ENCODE measurements around the gene C1GALT1. TPM values are rescaled to one million over a fixed set of nuclear protein-coding genes. Genes with fewer than 3 reads are reported as not detected.

The C1GALT1 gene
- total RNA-seq, 1 donor from 2014 or later: 37.6 TPM

DNA sequence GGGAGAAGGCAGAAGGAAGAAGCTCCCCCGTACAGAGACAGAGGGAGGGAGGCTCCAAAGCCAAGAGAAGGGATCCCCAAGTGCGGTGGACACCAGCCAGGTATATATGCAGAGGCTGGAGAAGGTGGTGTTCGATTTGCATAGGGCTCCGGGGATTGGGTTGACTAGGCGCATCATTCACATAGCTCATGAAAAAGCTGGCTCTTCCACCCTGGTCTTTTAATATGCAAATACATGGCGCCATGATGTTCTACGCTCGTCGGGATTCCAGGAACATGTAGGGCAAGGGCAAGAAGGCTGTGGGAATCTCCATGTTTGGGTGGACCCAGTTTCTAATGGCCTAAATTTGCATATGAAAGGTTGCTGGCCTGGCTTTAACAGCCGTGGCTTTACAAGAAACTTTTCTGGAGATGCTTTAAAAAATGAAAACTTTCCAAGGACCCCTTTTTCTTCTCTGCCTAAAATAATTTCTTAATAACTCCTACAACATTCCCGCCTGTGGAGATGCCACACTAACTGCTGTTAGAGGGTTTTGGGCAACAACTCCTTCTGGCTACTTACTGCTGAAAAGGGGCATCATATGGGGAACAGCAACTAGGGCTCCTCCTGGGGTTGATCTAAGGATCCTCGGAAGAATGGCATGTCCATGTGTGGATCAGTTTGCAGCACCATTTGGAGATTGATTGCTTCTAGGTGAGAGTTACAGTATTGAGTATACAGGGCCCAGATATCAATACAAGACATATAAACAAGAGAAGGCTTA lies 28.3 kb downstream of the C1GALT1 start:
- no peak overlapping the region for H3K27ac Mint-ChIP-seq
- no peaks in the 10 kb centered on the region for H3K27me3 Mint-ChIP-seq (ENCODE audit: low read depth)
- H3K4me3 Mint-ChIP-seq (ENCODE audit: low read depth): no peak overlapping the region
- DNase-seq (ENCODE audit: low spot score): no peak
- H3K36me3 Mint-ChIP-seq (ENCODE audit: low read depth): peaks cover 62% of the 10 kb centered on the region
- H3K4me1 Mint-ChIP-seq (ENCODE audit: low read depth): peaks cover 13% of the 10 kb centered on the region
- intact Hi-C loops (cut with micrococcal nuclease): no loop called here
- peaks cover 7% of the 10 kb centered on the region for H3K9me3 Mint-ChIP-seq

DNA sequence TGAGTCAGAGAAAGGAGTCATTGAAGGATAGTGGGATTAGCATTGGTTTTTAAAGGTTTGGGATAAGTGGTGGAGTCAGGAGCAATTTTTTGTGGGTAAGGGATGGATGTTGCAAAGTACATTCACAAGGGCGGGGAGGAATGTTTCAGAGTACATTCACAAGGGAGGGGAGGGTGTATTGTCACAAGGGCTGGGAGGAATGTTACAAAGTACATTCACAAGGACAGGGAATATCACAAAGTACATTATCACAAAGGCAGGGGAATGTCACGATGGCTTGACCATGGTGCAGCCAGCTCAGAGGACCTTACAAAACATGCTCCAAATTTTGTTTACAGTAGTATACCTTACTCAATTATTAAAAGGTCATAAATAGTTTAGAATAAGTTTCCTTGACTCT lies 30.3 kb downstream of the C1GALT1 start:
- peaks cover 68% of the 10 kb centered on the region for H3K36me3 Mint-ChIP-seq (ENCODE audit: low read depth)
- DNase-seq (ENCODE audit: low spot score): no peak
- H3K27me3 Mint-ChIP-seq (ENCODE audit: low read depth): no peaks in the 10 kb centered on the region
- peaks cover 4% of the 10 kb centered on the region for H3K4me1 Mint-ChIP-seq (ENCODE audit: low read depth)
- intact Hi-C loops (cut with micrococcal nuclease): no loop called here
- H3K9me3 Mint-ChIP-seq: no peaks in the 10 kb centered on the region
- H3K27ac Mint-ChIP-seq: no peak overlapping the region
- H3K4me3 Mint-ChIP-seq (ENCODE audit: low read depth): no peak overlapping the region

DNA sequence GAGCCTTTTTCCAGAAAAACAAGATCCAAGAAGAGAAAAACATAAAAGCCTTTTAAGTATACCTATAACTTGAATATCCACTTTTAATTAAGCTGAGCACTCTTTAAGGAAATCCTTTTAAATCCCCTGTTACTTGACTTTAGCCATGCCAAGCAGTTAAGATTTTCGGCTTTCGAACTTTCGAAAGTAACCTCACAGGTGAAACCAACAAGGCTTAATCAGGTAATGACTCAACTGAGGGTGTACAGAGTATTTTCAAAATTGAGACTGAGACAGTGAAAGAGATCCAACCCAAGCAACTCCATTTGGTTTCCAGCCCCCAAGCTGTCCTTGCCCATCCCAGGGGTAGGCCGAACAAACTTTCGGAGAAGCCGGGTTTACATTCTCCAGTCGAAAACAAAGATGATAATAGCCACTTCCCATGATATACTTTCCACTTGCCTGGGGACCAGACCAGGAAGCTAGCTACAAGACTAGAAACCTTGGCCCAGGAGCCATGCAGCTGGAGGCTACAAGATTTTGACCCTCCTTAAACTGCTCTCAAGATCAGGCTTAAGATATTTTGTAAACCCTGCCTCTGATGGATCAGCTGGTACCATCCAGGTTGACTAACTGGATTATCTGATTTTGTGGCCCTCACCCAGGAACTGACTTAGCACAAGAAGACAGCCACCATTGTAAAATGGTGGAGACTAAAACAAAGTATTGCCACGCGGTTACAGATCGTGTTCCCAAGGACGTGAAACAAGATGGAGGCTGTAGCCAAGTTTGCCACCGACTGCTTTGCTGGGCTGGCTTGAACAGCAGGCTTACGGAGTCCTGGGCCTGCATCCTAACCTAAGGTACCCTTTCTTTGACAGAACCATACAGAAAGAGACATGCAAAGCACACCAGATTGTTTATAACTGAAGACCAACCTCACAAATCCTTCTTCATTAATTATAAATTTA lies 32.3 kb downstream of the C1GALT1 start:
- no peak for DNase-seq (ENCODE audit: low spot score)
- Mint-ChIP-seq H3K9me3 (no peaks in the 10 kb centered on the region), H3K27me3 (ENCODE audit: low read depth) (no peaks in the 10 kb centered on the region), H3K4me1 (ENCODE audit: low read depth) (peaks cover 3% of the 10 kb centered on the region), H3K27ac (no peak overlapping the region), H3K4me3 (ENCODE audit: low read depth) (no peak overlapping the region), H3K36me3 (ENCODE audit: low read depth) (peaks cover 73% of the 10 kb centered on the region)
- intact Hi-C loops (cut with micrococcal nuclease): loop anchor here (5.0 kb wide), 1 partner anchor 43 kb away; no protein-coding TSS in a partner anchor

DNA sequence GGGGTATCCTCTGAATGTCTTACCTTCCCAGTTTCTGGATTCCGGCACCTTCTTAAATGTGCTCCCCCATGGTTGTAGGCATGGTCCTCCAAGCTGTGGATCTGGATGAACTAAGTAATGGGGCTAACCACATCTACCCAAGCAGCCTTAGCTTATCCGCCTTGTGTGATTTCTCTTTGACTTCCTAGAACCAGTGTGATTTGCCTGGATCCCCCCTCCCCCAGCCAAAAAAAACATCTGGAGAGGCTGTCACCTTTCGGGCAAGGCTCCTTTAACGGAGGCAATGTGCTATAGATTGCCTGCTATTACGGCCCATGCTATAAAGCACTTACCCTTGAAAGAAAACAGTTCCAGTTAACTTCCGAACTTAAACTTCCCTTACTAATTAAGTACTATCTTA lies 33.9 kb downstream of the C1GALT1 start:
- Mint-ChIP-seq H3K27ac (no peak overlapping the region), H3K27me3 (ENCODE audit: low read depth) (no peaks in the 10 kb centered on the region), H3K36me3 (ENCODE audit: low read depth) (peaks cover 63% of the 10 kb centered on the region), H3K4me3 (ENCODE audit: low read depth) (no peak overlapping the region), H3K4me1 (ENCODE audit: low read depth) (peaks cover 9% of the 10 kb centered on the region), H3K9me3 (no peaks in the 10 kb centered on the region)
- DNase-seq (ENCODE audit: low spot score): no peak
- intact Hi-C loops (cut with micrococcal nuclease): loop anchor here (5.0 kb wide), 1 partner anchor 41 kb away; no protein-coding TSS in a partner anchor

DNA sequence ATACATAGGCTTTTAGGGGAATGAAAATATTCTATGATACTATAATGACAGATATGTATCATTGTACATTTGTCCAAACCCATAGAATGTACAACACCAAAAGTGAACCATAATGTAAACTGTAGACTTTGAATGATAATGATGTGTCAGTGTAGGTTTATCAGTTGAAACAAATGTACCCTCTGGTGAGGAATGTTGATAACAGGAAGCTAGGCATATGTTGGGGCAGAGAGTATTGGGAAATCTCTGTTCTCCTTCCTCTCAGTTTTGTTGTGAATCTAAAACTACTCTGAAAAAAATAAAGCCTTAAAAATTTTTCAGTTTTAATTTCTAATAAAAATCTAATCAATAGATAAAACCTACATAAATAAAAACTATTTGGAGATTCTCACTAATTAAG lies 36.9 kb downstream of the C1GALT1 start:
- DNase-seq (ENCODE audit: low spot score): no peak
- no peak overlapping the region for H3K27ac Mint-ChIP-seq
- peaks cover 21% of the 10 kb centered on the region for H3K4me1 Mint-ChIP-seq (ENCODE audit: low read depth)
- H3K36me3 Mint-ChIP-seq (ENCODE audit: low read depth): peaks cover 68% of the 10 kb centered on the region
- intact Hi-C loops (cut with micrococcal nuclease): loop anchor here (5.0 kb wide), 1 partner anchor 38 kb away; no protein-coding TSS in a partner anchor
- no peaks in the 10 kb centered on the region for H3K9me3 Mint-ChIP-seq
- no peaks in the 10 kb centered on the region for H3K27me3 Mint-ChIP-seq (ENCODE audit: low read depth)
- H3K4me3 Mint-ChIP-seq (ENCODE audit: low read depth): no peak overlapping the region

DNA sequence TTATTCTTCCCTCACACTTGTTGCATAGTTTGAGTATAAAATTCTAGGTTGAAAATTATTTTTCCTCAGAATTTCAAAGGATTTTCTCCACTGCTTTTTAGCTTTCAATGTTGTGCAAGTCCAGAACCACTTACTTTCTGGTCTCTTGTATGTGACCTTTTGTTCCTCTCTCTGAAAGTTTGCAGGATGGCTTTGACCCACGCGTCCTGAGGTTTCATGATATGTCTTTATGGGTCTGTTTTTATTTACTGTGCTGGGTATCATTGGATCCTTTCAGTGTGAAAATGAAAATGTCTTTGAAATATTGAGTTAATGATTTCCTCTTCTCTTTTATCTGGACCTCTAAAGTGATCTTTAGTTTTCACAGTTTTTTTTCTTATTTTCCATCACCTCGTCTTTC lies 38.5 kb downstream of the C1GALT1 start:
- Mint-ChIP-seq H3K4me1 (ENCODE audit: low read depth) (peaks cover 21% of the 10 kb centered on the region), H3K9me3 (peaks cover 9% of the 10 kb centered on the region), H3K36me3 (ENCODE audit: low read depth) (peaks cover 64% of the 10 kb centered on the region), H3K4me3 (ENCODE audit: low read depth) (no peak overlapping the region), H3K27ac (no peak overlapping the region), H3K27me3 (ENCODE audit: low read depth) (no peaks in the 10 kb centered on the region)
- intact Hi-C loops (cut with micrococcal nuclease): no loop called here
- no peak for DNase-seq (ENCODE audit: low spot score)

DNA sequence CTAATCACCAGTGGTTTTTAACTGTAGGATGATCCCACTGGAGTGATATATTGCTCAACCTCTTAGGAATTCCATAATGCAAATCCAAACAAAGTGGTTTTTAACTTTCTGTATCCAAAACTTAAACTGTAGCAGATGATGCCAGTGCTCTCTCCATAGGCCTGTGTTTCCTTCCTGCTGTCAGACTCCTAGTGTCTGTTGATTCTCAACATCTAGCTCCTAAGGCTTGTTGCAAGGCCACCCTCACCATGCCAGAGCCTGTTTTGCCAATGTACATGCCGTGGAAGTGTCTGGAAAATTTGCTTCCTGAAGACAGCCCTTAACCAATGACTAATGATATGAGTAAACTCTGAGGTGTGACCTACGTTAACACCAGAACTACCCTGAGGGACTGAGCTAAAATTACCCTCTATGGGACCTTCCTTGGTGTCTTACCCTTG lies 39.3 kb downstream of the C1GALT1 start:
- peaks cover 21% of the 10 kb centered on the region for H3K4me1 Mint-ChIP-seq (ENCODE audit: low read depth)
- DNase-seq (ENCODE audit: low spot score): no peak
- H3K27me3 Mint-ChIP-seq (ENCODE audit: low read depth): no peaks in the 10 kb centered on the region
- no peak overlapping the region for H3K27ac Mint-ChIP-seq
- intact Hi-C loops (cut with micrococcal nuclease): no loop called here
- H3K4me3 Mint-ChIP-seq (ENCODE audit: low read depth): no peak overlapping the region
- peaks cover 61% of the 10 kb centered on the region for H3K36me3 Mint-ChIP-seq (ENCODE audit: low read depth)
- H3K9me3 Mint-ChIP-seq: peaks cover 9% of the 10 kb centered on the region

DNA sequence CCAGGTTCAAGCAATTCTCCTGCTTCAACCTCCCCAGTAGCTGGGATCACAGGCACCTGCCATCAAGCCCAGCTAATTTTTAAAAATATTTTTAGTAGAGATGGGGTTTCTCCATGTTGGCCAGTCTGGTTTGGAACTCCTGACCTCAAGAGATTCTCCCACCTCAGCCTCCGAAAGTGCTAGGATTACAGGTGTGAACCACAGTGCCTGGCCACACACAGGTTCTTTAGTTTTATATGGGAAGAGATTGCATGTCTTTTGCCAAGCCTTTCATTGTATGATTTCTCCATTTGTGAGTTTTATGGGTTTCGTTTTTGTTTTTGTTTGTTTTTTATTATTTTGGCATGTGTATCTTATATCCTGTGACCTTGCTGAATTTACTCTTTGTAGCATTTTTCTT lies 40.9 kb downstream of the C1GALT1 start:
- no peak overlapping the region for H3K27ac Mint-ChIP-seq
- peaks cover 19% of the 10 kb centered on the region for H3K4me1 Mint-ChIP-seq (ENCODE audit: low read depth)
- no peak for DNase-seq (ENCODE audit: low spot score)
- H3K4me3 Mint-ChIP-seq (ENCODE audit: low read depth): no peak overlapping the region
- H3K27me3 Mint-ChIP-seq (ENCODE audit: low read depth): no peaks in the 10 kb centered on the region
- H3K9me3 Mint-ChIP-seq: peaks cover 9% of the 10 kb centered on the region
- H3K36me3 Mint-ChIP-seq (ENCODE audit: low read depth): peaks cover 52% of the 10 kb centered on the region
- intact Hi-C loops (cut with micrococcal nuclease): no loop called here

DNA sequence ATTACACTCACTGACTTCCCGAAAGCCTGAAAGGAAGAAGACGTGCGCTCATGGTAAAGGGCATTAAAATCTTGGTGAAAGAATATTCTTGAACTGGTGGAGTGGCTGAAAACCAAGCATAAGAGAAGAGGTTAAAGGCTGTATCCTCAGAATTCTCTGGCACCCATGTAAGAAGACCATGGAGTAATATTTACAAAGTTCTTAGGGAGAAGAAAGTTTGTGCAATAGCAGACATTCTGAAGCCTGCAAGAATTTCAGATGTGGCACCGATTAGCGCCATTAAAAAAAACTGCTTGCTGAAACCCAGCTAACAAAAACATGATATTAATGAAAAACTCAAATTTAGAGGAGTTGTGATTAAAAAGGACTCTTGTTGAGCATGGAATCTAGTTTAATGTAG lies 44.1 kb downstream of the C1GALT1 start:
- no peak for DNase-seq (ENCODE audit: low spot score)
- peaks cover 61% of the 10 kb centered on the region for H3K36me3 Mint-ChIP-seq (ENCODE audit: low read depth)
- H3K9me3 Mint-ChIP-seq: peaks cover 22% of the 10 kb centered on the region
- no peak overlapping the region for H3K4me3 Mint-ChIP-seq (ENCODE audit: low read depth)
- no peak overlapping the region for H3K27ac Mint-ChIP-seq
- intact Hi-C loops (cut with micrococcal nuclease): no loop called here
- peaks cover 14% of the 10 kb centered on the region for H3K4me1 Mint-ChIP-seq (ENCODE audit: low read depth)
- no peaks in the 10 kb centered on the region for H3K27me3 Mint-ChIP-seq (ENCODE audit: low read depth)

DNA sequence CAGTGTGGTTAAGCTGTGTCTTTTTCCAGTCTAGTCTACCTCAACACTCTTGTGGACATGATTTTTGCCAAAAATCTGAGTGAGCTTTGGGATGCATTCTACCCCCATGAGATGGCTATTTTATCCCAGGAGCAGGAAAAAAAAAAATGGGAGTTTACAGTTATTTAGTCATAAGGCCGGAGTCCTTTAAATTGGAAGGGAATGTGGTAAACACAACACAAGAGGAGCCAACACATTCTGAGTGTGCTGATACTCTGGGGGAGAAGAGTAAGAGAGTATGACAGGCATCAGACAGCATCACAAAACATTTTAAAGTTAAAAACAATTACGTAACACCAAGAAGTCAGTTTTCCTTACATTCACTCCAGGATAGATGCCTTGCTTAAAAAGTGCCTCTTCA lies 46.1 kb downstream of the C1GALT1 start:
- Mint-ChIP-seq H3K4me1 (ENCODE audit: low read depth) (peaks cover 14% of the 10 kb centered on the region), H3K27me3 (ENCODE audit: low read depth) (no peaks in the 10 kb centered on the region), H3K4me3 (ENCODE audit: low read depth) (no peak overlapping the region), H3K36me3 (ENCODE audit: low read depth) (peaks cover 67% of the 10 kb centered on the region), H3K9me3 (peaks cover 31% of the 10 kb centered on the region), H3K27ac (no peak overlapping the region)
- intact Hi-C loops (cut with micrococcal nuclease): no loop called here
- DNase-seq (ENCODE audit: low spot score): no peak

DNA sequence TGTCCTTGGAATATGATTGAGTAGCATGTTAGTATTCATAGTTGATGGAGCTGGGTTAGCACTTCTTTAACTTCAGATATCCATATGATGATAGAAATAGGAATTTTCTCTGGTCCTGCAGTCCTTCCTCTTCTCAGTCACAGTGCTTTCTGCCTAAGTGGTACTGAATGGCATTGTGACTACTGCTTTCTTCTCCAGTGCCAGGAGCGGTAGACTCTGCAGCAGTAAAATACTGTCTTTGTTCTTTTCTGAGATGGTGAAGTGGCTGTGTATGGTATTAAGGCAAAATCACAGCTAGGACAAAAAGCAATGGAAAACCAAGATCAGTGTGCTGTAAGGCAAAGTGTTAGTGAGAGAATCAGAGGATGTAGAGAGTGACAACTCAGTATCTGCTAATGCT lies 46.6 kb downstream of the C1GALT1 start:
- Mint-ChIP-seq H3K9me3 (peaks cover 31% of the 10 kb centered on the region), H3K36me3 (ENCODE audit: low read depth) (peaks cover 67% of the 10 kb centered on the region), H3K27me3 (ENCODE audit: low read depth) (no peaks in the 10 kb centered on the region), H3K27ac (no peak overlapping the region), H3K4me1 (ENCODE audit: low read depth) (peaks cover 10% of the 10 kb centered on the region), H3K4me3 (ENCODE audit: low read depth) (no peak overlapping the region)
- intact Hi-C loops (cut with micrococcal nuclease): no loop called here
- DNase-seq (ENCODE audit: low spot score): no peak

DNA sequence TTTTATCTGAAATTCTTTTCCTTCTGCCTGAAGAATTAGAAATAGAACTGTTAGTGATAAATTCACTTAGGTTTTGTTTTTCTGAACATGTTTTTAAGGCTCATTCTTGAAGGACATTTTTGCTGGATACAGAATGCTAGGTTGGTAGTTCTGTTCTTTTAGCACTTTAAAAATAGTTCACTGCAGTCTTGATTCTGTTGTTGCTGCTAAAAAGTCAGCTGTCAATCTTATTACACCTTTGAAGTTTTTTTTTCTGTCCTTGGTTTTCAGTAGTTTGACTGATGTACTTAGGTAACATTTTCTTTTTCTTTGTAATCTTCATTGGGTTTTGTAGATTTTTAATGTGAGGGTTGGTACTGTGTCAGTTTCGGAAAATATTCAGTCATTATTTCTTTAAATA lies 48.7 kb downstream of the C1GALT1 start:
- peaks cover 22% of the 10 kb centered on the region for H3K9me3 Mint-ChIP-seq
- no peak overlapping the region for H3K27ac Mint-ChIP-seq
- no peak overlapping the region for H3K4me3 Mint-ChIP-seq (ENCODE audit: low read depth)
- peaks cover 10% of the 10 kb centered on the region for H3K4me1 Mint-ChIP-seq (ENCODE audit: low read depth)
- intact Hi-C loops (cut with micrococcal nuclease): no loop called here
- H3K36me3 Mint-ChIP-seq (ENCODE audit: low read depth): peaks cover 69% of the 10 kb centered on the region
- DNase-seq (ENCODE audit: low spot score): no peak
- H3K27me3 Mint-ChIP-seq (ENCODE audit: low read depth): no peaks in the 10 kb centered on the region

DNA sequence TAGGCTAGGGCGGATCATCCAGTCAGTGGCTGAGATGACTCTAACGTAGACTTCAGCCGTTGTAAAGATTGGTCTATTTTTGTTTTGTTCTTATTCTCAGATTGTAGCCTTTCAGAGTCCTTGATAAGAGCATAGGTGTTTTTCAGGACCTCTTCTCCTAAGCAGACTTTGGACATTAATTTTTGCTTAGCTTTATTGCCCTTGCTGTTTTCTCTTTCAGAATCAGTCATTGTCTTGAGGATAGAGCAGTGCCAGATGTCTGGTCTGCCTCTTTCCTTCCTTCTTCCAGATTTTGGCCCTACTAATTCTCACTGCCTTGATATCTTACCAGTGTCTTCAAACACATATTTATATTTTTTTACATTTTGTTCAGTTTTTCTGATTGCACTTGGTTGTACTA lies 49.5 kb downstream of the C1GALT1 start:
- H3K4me3 Mint-ChIP-seq (ENCODE audit: low read depth): no peak overlapping the region

More for the DNA sequence above, 49.5 kb downstream of the C1GALT1 start:
- Mint-ChIP-seq H3K27me3 (ENCODE audit: low read depth) (no peaks in the 10 kb centered on the region), H3K4me1 (ENCODE audit: low read depth) (peaks cover 10% of the 10 kb centered on the region), H3K27ac (no peak overlapping the region), H3K36me3 (ENCODE audit: low read depth) (peaks cover 69% of the 10 kb centered on the region), H3K9me3 (peaks cover 22% of the 10 kb centered on the region)
- intact Hi-C loops (cut with micrococcal nuclease): no loop called here
- no peak for DNase-seq (ENCODE audit: low spot score)
